OCI-LY3 (cell line): Measurements from ENCODE around the gene SDF2L1.
"Not testable (repeated sequence)": the region's sequence is repeated elsewhere in the genome, so short reads cannot be mapped to it uniquely, and the experiment has no call there.

Experiments
- EZH2phosphoT487 ChIP-seq: fragments of 200-600 bp; shearing (Covaris generic); IDR thresholded peaks from 2 replicates; pipeline ENCODE4 v1.6.1; 2018; ENCODE audit warnings: antibody characterized with exemption, mixed run types, low read depth
- TF ChIP-seq, protein P1 (sequence below): fragments of 200-600, 300-600 bp; sonication (generic); IDR thresholded peaks from 2 replicates; pipeline ENCODE4 v1.5.1; 2014; ENCODE audit warnings: antibody characterized with exemption, low read length, low read depth

DNA sequence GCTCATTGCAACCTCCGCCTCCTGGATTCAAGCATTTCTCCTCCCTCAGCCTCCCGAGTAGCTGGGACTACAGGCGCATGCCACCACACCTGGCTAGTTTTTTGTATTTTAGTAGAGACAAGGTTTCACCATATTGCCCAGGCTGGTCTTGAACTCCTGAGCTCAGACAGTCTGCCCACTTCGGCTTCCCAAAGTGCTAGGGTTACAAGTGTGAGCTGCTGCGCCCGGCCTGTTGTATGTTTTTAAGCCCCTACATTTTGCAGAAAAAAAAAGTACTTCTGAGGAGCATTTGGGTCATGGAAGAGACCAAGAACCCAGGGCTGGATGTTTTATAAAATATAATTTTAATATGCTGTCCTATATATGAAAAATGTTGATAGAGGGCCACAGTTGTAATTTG, 24.8 kb upstream of the SDF2L1 start:
- TF ChIP-seq, protein P1, sequence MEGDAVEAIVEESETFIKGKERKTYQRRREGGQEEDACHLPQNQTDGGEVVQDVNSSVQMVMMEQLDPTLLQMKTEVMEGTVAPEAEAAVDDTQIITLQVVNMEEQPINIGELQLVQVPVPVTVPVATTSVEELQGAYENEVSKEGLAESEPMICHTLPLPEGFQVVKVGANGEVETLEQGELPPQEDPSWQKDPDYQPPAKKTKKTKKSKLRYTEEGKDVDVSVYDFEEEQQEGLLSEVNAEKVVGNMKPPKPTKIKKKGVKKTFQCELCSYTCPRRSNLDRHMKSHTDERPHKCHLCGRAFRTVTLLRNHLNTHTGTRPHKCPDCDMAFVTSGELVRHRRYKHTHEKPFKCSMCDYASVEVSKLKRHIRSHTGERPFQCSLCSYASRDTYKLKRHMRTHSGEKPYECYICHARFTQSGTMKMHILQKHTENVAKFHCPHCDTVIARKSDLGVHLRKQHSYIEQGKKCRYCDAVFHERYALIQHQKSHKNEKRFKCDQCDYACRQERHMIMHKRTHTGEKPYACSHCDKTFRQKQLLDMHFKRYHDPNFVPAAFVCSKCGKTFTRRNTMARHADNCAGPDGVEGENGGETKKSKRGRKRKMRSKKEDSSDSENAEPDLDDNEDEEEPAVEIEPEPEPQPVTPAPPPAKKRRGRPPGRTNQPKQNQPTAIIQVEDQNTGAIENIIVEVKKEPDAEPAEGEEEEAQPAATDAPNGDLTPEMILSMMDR: not testable (repeated sequence)
- not testable (repeated sequence) for TF ChIP-seq EZH2phosphoT487
